Stimulated activated CD4-positive, alpha-beta T cell treated with anti-CD3 and anti-CD28 coated beads, Interleukin-4, amount 100 ng/mL, for 4 hours (primary cell): ENCODE measurements around the gene GLIS2.

Source experiments
- DNase-seq, 2 experiments: peaks; one replicate each; pipeline ENCODE4 v3.0.0-alpha.2; 2020

GLIS2 gene

DNA sequence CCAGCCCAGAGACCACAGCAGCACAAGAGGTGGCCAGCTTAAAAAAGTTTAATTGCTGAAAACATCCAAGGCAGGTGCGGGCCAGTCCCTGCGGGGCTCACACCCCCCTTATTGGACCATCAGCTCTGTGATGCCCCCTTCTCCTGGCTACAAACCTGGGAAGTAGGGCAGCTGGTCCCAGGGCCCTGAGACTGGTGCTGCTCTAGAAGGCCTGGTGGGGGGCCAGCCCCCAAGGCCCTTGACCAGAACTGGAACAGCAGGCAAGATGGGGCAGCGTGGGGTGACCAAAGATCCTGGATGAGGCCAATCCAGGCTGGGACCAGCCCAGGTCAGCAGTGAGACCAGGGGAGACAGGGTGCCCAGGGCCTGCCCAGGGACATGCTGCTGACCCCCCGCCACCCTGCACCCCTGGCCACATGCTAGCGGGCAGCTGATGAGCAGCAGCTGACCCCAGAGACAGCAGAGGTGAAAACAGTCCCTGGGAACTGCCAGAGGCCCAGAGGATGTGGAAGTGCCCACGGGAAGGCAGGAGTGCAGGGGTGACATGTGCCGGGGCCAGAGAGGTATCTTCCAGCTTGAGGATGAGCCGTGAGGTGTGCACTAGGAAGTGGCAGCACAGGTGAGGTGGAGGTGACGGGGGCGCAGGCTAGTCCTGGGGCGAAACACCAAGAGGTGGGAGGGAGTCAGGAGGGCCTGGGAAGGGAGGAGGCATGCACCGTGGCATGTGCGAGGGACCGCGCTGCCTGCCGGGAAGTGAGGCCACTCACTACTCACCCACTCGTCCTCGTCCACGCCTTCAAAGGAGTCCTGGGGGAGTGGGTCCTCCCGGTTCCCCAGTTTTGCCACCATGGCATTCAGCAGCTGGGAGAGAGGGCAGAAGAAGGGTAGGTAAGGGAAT, 38.9 kb downstream of the GLIS2 start:
- DNase-seq: no peak

DNA sequence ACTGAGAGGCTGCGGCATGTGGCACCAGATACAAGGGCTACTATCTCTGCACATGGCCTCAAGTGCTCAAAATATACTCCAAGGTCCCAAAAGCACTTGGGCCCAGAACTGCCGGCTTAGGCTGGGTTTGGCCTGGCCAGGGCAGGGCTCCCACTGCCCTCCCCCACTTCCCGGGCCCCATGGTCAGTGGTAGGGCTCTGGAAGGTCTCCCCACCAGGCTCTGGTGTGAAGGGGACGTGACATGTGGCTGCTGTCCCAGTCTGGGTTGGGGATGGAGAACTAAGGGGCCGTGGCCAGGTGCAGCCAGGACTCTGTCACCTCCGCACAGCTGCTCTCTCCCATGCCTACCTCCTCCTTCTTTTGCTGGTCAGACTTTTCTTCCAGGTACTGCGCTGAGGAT, 41.0 kb downstream of the GLIS2 start:
- DNase-seq: no peak

DNA sequence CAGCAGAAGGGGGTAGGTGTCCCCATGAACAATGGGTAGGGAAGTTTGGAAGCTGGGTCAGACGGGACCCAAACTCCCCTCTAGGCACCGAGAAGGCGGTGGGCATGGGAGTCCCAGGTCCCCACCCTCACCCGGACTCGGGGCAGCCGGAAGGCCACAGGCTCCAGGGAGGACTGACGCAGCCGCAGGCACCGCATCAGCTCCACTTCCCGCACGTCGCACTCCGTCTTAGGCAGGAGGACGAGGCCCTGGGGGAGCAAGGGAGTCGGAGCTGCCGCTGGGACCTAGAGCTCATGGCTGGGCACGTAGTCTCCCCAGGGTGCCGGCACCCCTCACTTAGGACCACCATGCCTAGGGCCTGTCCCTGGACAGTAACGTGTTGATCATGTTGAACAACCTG, 42.4 kb downstream of the GLIS2 start:
- DNase-seq: no peak

DNA sequence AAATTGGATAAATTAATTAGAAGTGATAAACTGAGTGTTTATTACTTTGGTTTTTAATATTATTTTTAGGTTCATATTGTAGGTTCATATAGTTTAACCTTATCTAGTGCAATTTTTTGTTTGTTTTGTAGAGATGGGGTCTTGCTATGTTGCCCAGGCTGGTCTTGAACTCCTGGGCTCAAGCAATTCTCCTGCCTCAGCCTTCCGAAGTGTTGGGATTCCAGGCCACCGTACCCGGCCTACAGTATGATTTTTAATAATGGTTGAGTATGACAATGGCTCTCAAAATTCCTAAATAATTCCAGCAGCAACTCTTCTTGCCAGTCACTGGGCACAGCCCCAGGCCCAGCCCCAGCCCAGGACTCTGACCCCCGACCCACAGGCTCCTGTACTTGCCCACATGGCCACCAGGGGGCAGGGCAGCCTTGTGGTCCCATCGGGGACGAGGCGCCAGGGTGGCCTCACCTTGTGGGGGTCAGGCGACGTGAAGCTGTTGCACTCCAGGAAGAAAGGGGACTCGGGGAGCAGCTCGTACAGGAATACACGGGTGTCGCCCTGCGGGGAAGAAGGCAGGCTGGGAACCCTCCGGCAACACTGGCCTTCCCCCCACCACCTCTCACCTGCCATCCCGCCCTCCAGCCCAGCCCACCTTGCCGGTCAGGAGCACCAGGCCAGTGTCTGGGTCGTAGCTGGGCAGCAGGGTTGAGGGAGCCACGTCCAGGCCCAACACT, 43.1 kb downstream of the GLIS2 start:
- DNase-seq: peak; percentile 45 to 68

DNA sequence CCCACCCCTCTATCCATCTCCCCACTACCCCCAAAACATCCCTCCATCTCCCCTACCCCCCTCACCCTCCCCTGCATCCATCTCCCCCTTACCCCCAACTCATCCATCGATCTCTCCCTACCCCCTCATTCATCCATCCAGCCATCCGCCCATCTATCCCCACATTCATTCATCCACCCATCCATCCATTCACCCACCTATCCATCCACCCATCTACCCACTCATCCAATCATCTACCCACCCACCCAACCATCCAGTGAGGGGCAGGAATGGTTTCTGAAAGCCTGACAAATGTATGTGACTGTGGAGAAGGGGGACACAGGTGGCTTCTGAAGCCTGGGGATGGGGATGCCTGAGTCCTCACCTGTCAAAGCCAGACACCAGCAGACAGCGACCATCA, 44.0 kb downstream of the GLIS2 start:
- no peak for DNase-seq

DNA sequence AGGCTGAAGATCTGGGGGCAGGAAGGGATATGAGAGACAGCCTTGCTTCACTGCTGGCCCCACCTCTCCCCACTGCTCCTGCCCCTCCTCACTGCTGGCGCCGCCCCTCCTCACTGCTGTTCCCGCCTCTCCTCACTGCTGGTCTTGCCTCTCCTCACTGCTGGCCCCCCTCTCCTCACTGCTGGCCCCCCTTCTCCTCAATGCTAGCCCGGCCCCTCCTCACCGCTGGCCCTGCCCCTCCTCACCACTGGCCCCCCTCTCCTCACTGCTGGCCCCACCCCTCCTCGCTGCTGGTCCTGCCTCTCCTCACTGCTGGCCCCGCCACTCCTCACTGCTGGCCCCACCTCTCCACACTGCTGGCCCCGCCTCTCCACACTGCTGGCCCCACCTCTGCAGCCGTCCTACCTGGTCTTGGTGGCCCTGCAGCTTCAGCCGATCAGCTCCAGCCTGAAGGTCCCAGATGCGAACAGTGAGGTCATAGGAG, 44.7 kb downstream of the GLIS2 start:
- no peak for DNase-seq

DNA sequence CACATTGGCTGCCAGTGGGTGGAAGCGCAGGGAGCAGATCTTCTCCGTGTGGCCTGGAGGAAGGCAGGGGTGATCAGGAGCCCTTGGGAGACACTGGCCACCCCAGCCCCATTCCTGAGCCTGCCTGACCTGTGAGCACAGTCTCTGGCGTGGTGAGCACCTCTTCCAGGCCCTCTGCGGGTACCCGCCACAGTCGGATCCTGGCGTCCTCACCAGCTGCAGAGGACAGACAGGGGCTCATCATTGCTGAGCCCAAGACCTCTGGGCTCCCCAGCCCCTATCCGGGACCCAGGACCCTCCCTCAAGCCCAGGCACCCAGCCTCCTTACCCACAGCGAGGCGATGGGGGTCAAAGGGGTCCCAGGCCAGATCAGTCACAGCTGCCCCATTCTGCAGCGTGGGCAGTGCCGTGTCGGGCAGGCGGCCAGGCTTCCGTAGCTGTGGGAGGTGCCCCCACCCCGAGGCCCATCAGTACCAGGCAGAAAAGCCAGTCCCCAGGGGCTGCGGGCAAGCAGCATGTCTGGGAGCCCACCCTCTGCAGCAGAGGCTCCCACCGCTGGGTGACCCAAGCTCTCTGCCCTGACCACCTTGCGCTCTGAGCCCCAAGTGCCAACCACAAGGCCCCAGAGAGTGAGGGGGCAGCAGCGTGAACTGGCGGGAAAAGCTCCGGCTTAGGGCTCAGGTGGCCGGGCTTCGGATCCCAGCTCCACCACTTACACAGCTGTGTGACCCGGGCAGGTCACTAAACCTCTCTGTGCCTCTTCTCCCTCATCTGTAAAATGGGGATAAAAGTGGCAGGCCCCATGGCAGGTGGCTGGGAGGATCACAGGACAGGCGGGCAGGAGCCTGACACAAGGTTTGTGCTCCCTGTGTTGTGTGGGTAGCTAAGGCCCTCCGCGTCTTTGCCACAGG, 45.4 kb downstream of the GLIS2 start:
- DNase-seq: no peak

DNA sequence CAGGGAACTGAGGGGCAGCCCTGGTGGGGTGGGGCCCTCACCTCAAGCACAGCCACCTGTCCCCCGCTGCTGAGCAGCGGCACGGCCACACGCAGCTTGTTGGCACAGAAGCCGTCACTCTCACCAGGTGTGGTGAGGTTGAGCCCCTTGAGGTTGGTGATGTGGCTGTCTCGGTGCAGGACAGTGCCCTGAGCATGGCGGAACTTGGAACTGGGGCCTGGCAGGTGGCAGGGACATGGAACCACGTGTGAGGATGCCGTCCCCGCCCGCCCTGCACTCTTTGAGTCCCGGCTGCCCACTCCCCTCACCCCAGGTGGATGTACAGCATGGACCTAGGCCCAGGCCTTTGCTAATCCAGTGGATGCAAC, 46.1 kb downstream of the GLIS2 start:
- no peak for DNase-seq

DNA sequence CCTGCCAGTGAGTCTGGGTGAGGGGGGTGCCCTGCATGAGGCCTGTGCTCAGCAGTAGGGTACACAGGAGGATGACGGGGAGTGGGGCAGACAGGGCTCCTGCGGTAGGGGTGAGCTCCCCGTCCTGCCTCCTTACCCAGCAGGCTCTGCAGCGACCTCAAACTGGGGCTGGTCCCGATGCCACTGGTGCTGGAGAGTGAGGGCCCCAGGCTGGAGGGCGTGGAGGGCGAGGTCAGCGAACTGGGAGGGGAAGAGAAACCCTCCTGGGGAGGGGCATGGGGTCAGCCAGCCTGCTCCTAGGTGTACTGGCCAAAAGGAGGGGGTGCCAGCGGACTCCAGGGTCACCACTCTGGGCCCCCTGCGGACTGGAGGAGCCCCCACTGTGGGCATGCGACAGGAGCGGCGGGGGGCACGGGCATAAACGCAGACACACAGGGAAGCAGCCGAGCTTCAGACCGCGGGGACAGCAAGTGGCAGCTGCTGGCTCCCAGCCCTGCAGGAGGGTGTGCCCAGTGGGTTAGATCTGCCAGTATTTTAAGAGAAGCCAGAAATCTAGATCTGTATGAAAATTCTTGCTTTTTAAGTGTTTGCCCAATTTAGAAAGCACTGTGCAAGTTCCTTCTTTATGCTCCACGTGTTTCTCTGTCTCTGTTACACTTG, 46.7 kb downstream of the GLIS2 start:
- no peak for DNase-seq

DNA sequence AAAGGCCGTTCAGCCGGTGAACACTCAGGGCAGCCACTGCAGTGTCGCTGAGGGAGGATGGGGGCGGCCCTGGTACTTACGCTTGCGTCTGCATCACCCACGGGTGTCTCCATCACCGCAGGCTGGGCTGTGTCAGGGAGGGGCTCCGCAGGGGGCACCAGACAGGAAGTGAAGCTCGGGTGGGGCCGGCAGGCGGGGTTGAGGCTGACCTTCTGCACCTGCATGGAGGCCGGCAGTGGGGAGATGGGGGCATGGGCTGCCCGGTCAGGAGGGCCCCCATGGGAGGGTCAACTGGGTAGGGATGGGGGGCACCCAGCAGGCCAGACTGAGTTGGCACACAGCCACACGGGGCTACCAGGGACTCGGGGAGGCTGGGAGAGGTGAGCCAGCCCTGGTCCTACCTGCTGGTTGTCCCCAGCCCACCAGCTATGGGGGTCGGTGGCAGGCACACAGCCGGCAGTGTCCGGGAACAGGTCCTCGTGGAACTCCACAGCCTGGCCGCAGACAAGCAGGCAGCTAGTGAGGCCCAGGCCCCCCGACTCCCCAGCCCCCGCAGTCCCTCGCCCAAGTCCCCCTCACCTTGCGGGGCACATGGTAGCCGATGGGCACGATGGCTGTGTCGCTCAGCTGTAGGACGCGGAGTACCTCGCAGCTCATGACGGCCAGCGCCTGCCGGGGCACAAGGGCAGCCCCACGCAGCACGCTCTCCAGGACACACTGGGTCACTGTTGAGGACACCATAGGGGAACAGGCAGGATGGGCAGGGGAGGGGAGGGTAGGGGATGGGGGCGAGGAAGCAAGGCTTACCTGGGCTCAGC, 48.5 kb downstream of the GLIS2 start:
- no peak for DNase-seq

DNA sequence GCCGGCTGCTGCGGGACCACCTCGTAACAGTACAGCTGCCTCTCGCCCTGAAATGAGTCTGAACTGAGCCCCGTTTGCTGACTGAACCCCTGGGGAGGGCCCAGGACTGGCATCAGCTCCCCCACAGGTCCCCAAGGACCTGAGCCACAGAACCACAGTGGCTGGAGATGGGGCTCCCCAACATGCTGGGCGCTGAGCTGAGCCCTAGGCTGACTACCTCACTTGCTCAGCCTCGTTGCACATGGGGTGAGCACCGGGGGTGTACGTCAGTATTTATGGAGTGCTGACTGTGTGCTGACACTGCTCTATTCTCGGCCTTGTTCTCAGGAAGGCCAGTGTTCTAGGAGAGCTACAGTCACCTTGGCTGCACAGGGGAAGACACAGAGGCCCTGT, 49.1 kb downstream of the GLIS2 start:
- no peak for DNase-seq

DNA sequence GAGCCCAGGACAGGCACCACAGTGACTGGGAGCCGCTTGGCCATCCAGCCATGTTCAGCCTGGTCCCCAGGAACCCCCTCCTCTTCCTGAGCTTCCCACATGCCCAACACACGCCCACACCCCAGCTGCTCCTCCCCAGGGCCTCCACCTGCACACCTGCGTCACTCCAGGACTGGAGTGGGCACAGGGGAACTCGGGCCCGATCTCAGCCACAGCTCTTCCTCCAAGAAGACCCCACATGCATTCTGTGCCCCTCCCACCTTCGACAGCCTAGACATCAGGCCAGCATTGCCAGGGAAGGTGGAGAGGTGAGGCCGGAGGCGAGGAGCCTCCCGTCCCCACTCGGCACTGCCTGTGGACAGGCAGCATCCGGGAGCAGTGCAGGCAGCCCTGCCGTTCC, 49.7 kb downstream of the GLIS2 start:
- DNase-seq: no peak

DNA sequence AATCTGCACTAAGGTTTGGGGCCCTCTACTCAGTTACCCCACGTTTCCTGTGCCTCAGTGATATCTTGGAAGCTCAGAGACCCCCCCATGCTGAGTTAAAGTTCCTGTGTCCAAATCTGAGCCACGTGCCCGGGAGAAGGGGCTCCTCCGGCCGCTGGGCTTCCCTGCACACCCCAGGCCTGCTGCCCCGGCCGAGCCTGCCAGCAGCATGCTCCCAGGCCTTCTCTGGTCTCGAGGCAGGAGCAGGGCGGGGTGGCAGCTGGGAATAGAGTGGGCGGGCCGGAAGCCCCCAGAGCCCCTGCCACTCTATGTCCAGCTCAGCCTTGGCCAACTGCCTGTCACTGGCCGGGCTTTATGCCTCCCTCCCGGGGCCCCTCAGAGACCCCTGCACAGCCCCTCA, 50.1 kb downstream of the GLIS2 start:
- no peak for DNase-seq

DNA sequence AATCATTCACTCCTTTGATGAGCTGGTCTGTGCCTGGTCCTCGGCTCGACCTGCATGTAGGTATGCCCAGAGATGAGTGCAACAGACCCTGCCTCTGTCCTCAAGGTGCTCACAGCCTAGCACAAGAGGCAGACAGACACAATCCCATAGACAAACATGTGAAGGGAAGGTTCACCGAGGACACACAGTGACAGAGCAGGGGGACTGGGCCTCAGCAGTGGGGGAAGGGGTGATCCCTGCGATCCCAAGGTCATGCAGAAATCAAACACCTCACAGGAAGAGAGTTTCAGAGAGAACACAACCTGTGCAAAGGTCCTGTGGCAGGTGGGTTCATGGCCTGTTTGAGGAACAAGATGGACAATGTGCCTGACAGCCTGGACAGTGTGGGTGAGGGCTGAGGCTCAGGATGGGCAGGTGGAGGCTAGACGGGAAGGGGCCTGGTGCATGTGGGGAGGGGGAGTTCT, 51.6 kb downstream of the GLIS2 start:
- DNase-seq: no peak

DNA sequence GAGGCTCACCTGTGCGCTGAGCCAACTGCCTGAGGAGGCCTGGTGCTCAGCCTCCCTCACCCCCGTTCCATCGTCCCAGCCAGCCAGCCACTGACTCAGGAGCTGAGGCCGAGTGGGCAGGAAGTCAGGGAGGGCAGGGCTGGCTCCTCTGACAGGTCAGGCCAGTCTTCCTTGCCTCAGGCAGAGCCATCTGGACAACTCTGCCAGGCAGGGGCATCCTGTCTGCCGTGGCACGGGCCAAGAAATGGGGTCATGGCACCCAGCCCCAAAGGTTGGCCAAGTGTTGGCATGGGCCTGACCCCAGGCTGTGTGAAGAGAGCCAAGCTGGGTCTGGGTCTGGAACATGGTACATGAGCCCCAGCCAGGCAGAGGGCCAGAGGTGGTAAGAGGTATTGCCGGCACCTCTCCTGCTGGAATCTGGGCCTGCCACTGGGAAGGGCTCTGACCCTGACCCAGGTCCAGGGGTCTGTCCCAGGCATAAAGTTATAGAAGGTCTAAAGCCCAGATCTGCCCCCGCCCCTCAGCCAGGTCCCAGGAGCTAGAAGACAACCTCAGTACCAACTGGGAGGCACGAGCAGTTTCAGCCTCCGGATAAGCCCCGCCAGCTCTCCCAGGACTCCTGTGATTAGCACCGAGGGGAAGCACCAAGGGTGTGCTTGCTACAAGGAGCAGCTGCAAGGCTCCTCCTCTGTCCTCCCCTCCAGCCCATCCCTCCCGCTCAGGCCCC, 53.3 kb downstream of the GLIS2 start:
- no peak for DNase-seq

DNA sequence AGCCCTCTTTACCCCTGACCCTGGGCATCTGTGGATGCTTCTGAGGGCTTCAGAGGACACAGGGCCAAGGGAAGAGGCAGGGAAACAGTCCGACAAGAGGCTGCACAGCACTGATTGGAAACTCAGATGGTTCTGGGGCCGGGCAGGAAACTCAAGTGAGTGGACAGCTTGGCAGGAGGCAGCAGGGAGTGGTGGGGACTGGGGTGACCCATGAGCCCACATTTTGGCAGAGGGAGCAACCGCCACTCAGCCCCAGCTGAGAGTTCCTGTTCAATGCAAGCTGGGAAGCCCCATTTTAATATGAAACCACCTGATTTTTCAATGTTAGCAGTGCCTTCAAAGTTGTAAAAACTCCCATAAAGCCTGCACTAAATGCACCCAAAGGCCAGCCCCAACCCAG, 54.3 kb downstream of the GLIS2 start:
- DNase-seq: no peak

DNA sequence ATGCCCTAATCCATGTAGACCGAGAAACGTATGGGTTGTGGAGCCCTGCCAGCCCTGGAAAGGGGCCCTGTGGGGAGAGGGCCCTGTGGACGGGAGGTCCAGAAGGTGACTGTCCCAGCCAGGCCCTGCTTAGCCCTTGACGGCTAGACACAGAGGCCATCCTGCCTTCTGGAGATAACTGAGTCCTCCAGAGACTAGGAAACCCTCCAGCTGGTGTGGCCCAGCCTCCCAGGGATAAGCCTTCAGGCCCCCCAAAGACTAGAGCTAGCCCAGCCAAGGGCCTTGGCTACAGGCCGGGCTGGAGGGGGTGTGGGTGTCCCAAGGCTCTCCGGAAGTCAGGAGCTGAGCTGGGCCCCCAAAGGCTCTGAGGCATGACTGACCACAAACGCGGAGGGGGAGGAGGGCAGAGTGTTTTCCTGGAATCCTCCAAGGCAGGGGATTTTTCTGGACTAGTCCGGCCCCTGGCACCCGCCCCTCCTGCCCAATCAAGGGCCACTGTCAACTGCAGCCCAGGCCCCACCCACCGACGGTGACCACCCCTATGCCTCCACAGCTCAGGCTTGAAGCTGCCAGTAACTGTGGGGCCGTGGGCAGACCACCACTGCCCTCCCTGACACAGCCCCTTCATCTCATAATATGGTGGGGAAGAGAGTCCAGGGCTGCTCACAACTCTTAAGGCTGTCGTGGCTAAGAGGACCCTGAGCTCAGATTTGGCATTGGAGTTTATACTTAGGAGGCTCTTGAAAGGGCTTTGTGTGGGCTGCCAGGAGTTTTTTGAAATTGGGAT, 54.9 kb downstream of the GLIS2 start:
- no peak for DNase-seq

DNA sequence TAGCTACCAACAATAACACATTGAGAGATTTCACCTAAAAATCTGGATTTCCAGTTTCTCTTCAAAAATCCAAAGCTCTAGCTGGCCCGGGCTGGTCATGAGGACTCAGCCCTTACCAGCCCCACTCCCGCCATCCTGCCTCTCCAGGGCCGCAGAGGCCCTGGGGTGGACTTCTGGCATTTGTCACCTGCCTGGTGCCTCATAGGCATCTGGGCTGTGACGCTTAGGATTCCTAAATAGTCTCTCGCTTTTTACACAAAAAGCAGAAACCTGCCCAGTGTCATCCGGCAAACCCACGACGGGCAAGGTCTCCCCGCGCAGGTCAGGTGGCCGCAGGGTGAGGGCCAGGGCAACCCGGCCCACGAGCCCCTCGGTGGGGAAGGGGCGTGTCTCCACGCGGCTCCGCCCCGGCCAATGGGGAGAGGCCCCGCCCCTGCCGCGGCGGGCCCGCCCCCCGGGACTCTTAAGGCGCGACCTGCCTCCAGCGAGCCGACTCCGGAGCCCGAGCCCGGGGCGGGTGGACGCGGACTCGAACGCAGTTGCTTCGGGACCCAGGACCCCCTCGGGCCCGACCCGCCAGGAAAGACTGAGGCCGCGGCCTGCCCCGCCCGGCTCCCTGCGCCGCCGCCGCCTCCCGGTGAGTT, 55.6 kb downstream of the GLIS2 start, which contains the start of gene VASN:
TSS of gene VASN (plus strand) at position 492 of the 644 bp plus-strand sequence. CDS start 9,030 bp downstream, outside the sequence.
- peak; percentile 69 to 75 for DNase-seq

DNA sequence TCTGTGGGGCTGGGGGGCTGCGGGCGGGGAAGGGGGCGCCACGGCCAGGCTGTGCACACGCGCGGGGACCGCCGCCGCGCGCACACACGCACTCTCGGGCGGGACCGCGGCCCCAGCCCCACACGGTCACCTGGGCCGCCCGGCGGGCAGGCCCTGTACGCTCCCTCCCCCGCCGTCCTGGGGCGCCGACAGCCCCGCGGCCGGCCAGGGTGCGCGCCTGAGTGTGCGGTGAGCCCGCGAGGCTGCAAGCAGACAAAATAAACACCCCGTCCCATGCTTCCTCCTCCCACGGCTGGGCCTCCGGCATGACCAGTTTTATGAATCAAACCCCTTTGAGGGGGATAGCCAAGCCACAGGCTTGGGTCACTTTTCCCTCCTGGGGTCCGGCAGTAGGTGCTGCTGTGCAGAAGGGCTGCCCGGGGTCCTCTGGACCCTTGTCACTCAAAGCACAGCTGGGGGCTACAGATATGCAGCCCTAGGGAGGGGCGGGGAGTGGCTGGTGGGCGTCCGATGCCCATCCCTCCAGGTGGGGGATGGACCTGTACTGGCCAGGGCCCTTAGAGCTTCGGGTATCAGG, 56.2 kb downstream of the GLIS2 start:
- no peak for DNase-seq
